ENCODE results near the gene VCAM1. TPM values are rescaled to one million over a fixed set of nuclear protein-coding genes. Genes with fewer than 3 reads are reported as not detected.
"Not testable (repeated sequence)": the region's sequence is repeated elsewhere in the genome, so short reads cannot be mapped to it uniquely, and the experiment has no call there.

The VCAM1 gene
- polyA plus RNA-seq, 1 donor from 2014 or later, result not detected

- H3K9me3 Mint-ChIP-seq, H3K4me1 Mint-ChIP-seq, H3K36me3 Mint-ChIP-seq, H3K27me3 Mint-ChIP-seq: not testable (repeated sequence)
- Mint-ChIP-seq H3K4me3 (peak overlapping the region in 1 of 4 donors; percentile 29), H3K27ac (peak overlapping the region in 1 of 3 donors; percentile 47)
Measured at GRCh38 chr1:100713027-100713426, 6.5 kb upstream of the VCAM1 start.

DNA sequence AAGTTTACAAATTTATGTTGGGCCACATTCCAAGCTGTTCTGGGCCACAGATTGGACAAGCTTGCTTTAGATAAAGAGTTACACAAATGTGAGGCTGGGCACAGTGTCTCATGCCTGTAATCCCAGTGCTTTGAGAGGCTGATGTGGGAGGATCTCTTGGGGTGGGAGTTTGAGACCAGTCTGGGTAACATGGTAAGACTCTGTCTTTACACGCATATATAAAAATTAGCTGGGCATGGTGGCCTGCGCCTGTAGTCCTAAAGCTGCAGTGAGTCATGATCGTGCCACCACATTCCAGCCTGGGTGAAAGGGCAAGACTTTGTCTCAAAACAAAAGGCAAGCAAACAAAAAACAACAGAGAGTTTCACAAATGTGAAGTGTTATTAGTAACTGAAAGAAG is 5.9 kb upstream of the VCAM1 start:
- Mint-ChIP-seq H3K36me3 (peaks cover 5% of the 10 kb centered on the region), H3K4me3 (no peak overlapping the region), H3K9me3 (peaks cover 0 to 3% (median 2%) of the 10 kb centered on the region in 3 donors), H3K27ac (no peak overlapping the region), H3K4me1 (no peaks in the 10 kb centered on the region), H3K27me3 (peaks cover 5% of the 10 kb centered on the region)

GRCh38 chr1:100714599-100714998 is 4.9 kb upstream of the VCAM1 start:
- peaks cover 0 to 2% (median 0%) of the 10 kb centered on the region in 3 donors for H3K4me1 Mint-ChIP-seq
- no peak overlapping the region for H3K4me3 Mint-ChIP-seq
- H3K36me3 Mint-ChIP-seq, result peaks cover 5% of the 10 kb centered on the region
- peaks cover 0 to 3% (median 2%) of the 10 kb centered on the region in 3 donors for H3K9me3 Mint-ChIP-seq
- no peak overlapping the region for H3K27ac Mint-ChIP-seq
- H3K27me3 Mint-ChIP-seq, result peaks cover 5% of the 10 kb centered on the region

DNA sequence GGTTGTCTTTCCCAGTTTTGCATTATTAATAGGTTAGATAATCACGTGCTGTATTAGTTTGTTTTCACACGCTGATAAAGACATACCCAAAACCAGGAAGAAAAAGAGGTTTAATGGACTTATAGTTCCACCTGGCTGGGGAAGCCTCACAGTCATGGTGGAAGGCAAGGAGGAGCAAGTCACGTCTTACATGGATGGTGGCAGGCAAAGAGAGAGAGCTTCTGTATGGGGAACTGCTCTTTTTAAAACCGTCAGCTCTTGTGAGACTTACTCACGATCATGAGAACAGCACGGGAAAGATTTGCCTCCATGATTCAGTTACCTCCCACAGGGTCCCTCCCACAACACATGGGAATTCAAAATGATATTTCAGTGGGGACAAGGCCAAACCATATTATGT is 2.3 kb upstream of the VCAM1 start:
- H3K4me1 Mint-ChIP-seq, result peaks cover 0 to 7% (median 0%) of the 10 kb centered on the region in 3 donors
- peaks cover 6% of the 10 kb centered on the region for H3K27me3 Mint-ChIP-seq
- no peak overlapping the region for H3K27ac Mint-ChIP-seq
- peaks cover 5% of the 10 kb centered on the region for H3K36me3 Mint-ChIP-seq
- no peak overlapping the region for H3K4me3 Mint-ChIP-seq
- peaks cover 0 to 2% (median 2%) of the 10 kb centered on the region in 3 donors for H3K9me3 Mint-ChIP-seq

DNA sequence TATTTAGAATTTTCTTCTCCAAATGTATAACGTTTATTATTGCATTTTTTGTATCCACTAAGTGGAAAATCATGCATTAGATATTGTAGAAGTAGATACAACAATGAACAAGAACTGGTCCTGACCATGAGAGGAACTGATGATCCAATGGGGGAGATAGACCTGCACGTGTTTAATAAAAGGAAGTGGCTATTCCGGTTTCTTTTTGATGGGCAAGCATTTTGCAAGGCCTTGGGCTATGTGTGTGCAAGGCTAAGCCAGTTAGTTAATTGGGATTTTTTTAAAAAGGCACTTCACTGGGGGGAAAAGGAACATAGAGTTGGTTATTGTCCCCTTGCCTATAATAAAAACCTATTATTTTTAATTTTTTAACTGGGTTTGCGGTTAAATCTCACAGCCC is 961 bp upstream of the VCAM1 start:
- peaks cover 0 to 2% (median 2%) of the 10 kb centered on the region in 3 donors for H3K9me3 Mint-ChIP-seq
- no peak overlapping the region for H3K4me3 Mint-ChIP-seq
- H3K36me3 Mint-ChIP-seq, result peaks cover 5% of the 10 kb centered on the region
- H3K27ac Mint-ChIP-seq, result no peak overlapping the region
- H3K27me3 Mint-ChIP-seq, result peaks cover 1% of the 10 kb centered on the region
- H3K4me1 Mint-ChIP-seq, result peaks cover 0 to 7% (median 0%) of the 10 kb centered on the region in 3 donors

DNA sequence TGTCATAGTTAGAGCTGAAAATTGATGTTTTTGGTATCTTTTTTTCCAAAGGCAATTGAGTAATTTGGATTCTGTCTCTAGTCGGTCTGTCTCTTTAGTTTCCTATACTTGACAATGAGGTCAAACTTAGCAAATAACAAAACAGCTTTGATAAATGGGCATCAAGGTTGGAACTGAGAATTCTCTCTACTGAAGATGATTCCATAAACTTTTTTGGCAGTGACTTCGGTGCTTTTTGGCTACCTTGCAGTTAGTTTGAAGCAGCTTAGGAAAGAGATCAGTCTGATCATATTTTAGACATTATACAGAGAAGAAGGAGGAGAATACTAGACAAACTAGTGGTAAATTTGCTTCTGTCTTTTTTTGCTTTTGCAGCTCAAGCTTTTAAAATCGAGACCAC is 559 bp downstream of the VCAM1 start:
- Mint-ChIP-seq H3K9me3 (peaks cover 0 to 2% (median 2%) of the 10 kb centered on the region in 3 donors), H3K27me3 (peaks cover 5% of the 10 kb centered on the region), H3K4me3 (no peak overlapping the region), H3K27ac (no peak overlapping the region), H3K36me3 (peaks cover 5% of the 10 kb centered on the region), H3K4me1 (peaks cover 0 to 7% (median 0%) of the 10 kb centered on the region in 3 donors)

DNA sequence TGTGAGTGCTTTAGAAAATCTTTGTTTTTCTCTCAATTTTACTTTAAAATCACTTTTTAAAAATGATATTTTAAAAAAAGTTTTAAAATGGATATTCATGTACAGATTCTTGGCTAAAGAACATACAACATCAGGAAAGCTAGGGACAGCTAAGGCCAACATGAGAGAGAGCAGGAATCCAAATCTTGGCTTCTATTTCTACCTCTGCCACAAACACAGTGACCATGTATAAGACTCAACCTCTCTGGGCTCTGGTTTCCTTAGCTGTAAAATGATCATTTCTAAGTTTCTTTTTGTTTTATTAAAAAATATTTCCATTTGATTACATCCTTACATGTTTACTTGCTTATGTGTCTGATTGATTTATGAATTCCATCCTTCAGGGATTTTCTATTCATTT is 1.2 kb downstream of the VCAM1 start:
- no peak overlapping the region for H3K4me3 Mint-ChIP-seq
- peaks cover 0 to 2% (median 2%) of the 10 kb centered on the region in 3 donors for H3K9me3 Mint-ChIP-seq
- H3K4me1 Mint-ChIP-seq, result peaks cover 0 to 7% (median 0%) of the 10 kb centered on the region in 3 donors
- peaks cover 5% of the 10 kb centered on the region for H3K27me3 Mint-ChIP-seq
- no peak overlapping the region for H3K27ac Mint-ChIP-seq
- peaks cover 5% of the 10 kb centered on the region for H3K36me3 Mint-ChIP-seq

DNA sequence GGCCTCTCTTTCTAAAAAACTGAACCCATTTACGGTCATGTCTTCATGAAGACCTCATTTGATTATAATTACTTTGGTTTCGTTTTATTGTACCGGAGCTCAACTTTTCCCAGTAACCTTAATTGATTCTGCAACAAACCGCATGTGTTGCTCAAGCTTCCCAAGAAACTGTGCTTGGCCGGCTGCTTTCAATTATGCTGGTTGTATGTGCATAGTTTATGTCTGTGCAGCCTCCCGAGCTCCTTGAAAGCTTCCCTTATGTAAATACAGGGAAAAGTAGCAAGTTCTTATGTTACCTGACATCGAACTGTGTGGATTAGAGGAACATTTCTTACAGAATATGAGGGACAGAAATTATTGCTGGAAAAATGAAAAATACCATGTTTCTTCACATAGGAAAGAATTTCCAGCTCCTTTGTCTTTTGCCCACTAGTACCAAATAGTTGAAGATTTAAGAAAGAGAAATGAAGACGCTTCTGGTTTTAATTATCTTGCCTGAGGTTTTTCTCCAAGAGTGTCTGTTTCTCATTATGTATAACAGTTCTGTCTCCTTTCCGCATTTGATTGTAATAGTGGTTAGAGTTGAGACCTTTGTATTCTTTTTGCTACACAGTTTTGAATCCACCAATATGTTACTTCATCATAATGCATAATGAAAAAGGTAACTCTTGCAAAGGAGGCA is 2.1 kb downstream of the VCAM1 start:
- peaks cover 0 to 7% (median 0%) of the 10 kb centered on the region in 3 donors for H3K4me1 Mint-ChIP-seq
- H3K9me3 Mint-ChIP-seq, result peaks cover 0 to 2% (median 2%) of the 10 kb centered on the region in 3 donors
- peaks cover 5% of the 10 kb centered on the region for H3K36me3 Mint-ChIP-seq
- no peak overlapping the region for H3K4me3 Mint-ChIP-seq
- H3K27ac Mint-ChIP-seq, result no peak overlapping the region
- H3K27me3 Mint-ChIP-seq, result peaks cover 5% of the 10 kb centered on the region

- Mint-ChIP-seq H3K4me1 (peaks cover 0 to 7% (median 0%) of the 10 kb centered on the region in 3 donors), H3K36me3 (peaks cover 2% of the 10 kb centered on the region), H3K27ac (no peak overlapping the region), H3K4me3 (no peak overlapping the region), H3K27me3 (peaks cover 5% of the 10 kb centered on the region), H3K9me3 (peaks cover 0 to 2% (median 0%) of the 10 kb centered on the region in 3 donors)
Measured at GRCh38 chr1:100722221-100722620, 2.7 kb downstream of the VCAM1 start.

DNA sequence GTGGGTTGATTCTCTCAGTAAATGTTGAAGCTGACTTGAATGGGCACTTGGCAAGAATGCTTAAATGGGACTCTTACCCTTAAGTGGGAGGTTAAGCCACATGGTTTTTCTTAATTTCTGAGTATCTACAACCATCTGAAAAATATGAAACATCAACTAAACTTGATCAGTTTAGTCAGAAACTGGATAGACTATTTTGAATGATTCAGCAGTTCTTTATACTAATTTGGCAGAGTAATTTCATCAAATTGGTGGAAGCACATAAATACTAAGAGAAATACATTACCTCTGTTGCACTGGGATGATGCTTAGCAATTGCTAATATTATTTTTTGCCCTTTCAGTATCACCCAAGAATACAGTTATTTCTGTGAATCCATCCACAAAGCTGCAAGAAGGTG is 4.7 kb downstream of the VCAM1 start:
- no peak overlapping the region for H3K4me3 Mint-ChIP-seq
- H3K36me3 Mint-ChIP-seq, result no peaks in the 10 kb centered on the region
- H3K27ac Mint-ChIP-seq, result no peak overlapping the region
- H3K27me3 Mint-ChIP-seq, result peaks cover 5% of the 10 kb centered on the region
- H3K4me1 Mint-ChIP-seq, result peaks cover 0 to 7% (median 0%) of the 10 kb centered on the region in 3 donors
- peaks cover 0 to 2% (median 0%) of the 10 kb centered on the region in 3 donors for H3K9me3 Mint-ChIP-seq

DNA sequence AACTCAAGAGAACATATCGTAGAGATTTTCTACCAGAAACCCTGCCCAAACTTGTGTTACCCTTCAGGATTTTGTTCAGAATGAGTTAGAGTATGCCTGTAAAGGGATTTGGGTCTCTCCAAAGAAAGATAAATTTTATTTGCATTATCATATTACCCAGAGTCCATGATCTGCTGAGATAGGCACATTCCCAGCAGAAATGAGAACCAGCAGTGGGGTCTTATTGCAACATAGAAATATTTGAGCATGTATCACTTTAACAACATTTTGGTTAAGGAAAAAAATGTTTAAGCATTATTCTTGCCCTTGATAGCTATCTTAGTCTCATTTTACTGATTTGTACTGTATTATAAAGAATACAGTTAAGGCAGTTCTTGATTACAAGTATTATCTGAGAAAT is 10.6 kb downstream of the VCAM1 start:
- H3K36me3 Mint-ChIP-seq, result peaks cover 1% of the 10 kb centered on the region
- no peaks in the 10 kb centered on the region for H3K9me3 Mint-ChIP-seq
- no peak overlapping the region for H3K27ac Mint-ChIP-seq
- peaks cover 0 to 3% (median 0%) of the 10 kb centered on the region in 3 donors for H3K4me1 Mint-ChIP-seq
- no peak overlapping the region for H3K4me3 Mint-ChIP-seq
- no peaks in the 10 kb centered on the region for H3K27me3 Mint-ChIP-seq

DNA sequence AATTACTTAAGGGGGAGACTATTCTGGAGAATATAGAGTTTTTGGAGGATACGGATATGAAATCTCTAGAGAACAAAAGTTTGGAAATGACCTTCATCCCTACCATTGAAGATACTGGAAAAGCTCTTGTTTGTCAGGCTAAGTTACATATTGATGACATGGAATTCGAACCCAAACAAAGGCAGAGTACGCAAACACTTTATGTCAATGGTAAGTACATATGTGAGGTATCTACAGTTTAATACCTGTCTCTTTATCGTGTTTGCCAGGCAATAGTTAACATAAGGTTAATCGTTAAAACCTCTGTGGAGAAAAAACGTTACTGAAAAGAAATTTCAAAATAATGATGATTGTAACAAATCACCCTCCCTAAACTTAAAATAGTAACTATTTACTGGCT is 11.8 kb downstream of the VCAM1 start:
- Mint-ChIP-seq H3K4me3 (no peak overlapping the region), H3K9me3 (no peaks in the 10 kb centered on the region), H3K36me3 (peaks cover 1% of the 10 kb centered on the region), H3K4me1 (peaks cover 0 to 3% (median 0%) of the 10 kb centered on the region in 3 donors), H3K27me3 (no peaks in the 10 kb centered on the region), H3K27ac (no peak overlapping the region)

- Mint-ChIP-seq H3K9me3 (no peaks in the 10 kb centered on the region), H3K36me3 (peaks cover 1% of the 10 kb centered on the region), H3K4me3 (no peak overlapping the region), H3K27me3 (no peaks in the 10 kb centered on the region), H3K27ac (no peak overlapping the region), H3K4me1 (peaks cover 0 to 3% (median 0%) of the 10 kb centered on the region in 3 donors)
Measured at GRCh38 chr1:100731758-100732157, 12.2 kb downstream of the VCAM1 start.

DNA sequence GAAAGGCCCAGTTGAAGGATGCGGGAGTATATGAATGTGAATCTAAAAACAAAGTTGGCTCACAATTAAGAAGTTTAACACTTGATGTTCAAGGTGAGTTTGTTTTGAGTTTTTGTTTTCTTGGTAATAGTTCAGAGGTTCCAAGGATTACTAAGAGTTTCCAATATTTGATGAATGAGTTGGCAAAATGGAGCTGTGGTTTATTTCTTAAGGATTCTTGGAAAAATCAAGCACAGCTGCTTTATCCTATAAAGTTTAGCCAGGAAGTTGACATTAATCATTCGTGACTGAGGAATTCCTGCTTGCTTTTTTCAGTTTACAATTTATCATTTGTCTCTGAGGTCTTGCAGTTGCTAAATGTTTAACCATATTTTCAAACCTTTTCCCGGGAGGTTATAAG is 15.1 kb downstream of the VCAM1 start:
- Mint-ChIP-seq H3K9me3 (no peaks in the 10 kb centered on the region), H3K27ac (no peak overlapping the region), H3K36me3 (peaks cover 1% of the 10 kb centered on the region), H3K4me3 (no peak overlapping the region), H3K27me3 (no peaks in the 10 kb centered on the region), H3K4me1 (peaks cover 0 to 3% (median 0%) of the 10 kb centered on the region in 3 donors)

DNA sequence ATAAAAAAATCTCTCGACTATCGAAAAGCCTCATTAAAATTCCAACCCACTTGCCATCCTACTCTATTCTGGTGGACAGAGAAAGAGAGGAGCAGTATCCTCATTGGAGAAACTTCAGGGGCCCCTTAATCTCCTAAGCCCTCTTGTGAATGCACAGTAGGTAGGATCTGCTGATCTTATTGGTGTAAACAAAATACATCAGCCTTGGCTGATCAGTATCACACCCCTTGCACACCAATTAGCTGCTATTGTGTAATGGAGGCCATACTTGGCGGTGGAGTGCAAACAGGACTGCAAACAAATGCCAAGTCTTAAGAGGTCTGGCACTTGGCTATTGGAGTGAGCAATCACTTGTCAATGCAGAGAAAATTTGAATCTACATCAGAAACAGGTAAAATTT is 15.7 kb downstream of the VCAM1 start:
- H3K36me3 Mint-ChIP-seq, result peaks cover 1% of the 10 kb centered on the region
- H3K9me3 Mint-ChIP-seq, result no peaks in the 10 kb centered on the region
- no peak overlapping the region for H3K4me3 Mint-ChIP-seq
- peaks cover 0 to 3% (median 0%) of the 10 kb centered on the region in 3 donors for H3K4me1 Mint-ChIP-seq
- H3K27me3 Mint-ChIP-seq, result no peaks in the 10 kb centered on the region
- H3K27ac Mint-ChIP-seq, result no peak overlapping the region

DNA sequence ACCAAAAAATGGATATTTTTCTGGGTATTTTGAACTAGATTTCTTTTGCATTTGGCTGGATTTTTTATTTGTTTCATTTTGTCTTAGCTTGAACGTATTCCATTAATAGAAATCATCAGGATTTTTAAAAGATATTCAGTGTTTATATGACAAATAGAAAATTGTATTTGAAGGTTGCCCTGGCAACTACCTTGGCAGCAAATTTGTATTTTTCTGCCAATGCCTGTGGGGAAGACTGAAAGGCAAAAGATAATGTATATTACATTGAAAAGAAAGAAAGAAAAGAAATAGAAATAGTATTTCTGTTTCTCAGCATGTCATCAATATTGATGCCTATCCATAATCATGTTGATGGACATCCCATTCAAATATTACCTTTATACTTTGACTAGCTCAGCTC is 16.8 kb downstream of the VCAM1 start:
- no peak overlapping the region for H3K27ac Mint-ChIP-seq
- H3K27me3 Mint-ChIP-seq, result no peaks in the 10 kb centered on the region
- peaks cover 1% of the 10 kb centered on the region for H3K36me3 Mint-ChIP-seq
- peaks cover 0 to 3% (median 0%) of the 10 kb centered on the region in 3 donors for H3K4me1 Mint-ChIP-seq
- H3K9me3 Mint-ChIP-seq, result no peaks in the 10 kb centered on the region
- no peak overlapping the region for H3K4me3 Mint-ChIP-seq
